HG02840 (cell line): Measurements from ENCODE around the gene FAM3C.
A peak's percentile ranks its signal among the peaks of the same experiment; 100 is the strongest.

ENCODE experiments used
- ATAC-seq: cut with Tn5 transposase; IDR thresholded peaks from one replicate; pipeline ENCODE4 v1.9.1; 2021; ENCODE audit warnings: mild to moderate bottlenecking, moderate library complexity, moderate number of reproducible peaks; ENCODE audit not compliant: unreplicated experiment, low FRiP score

Gene FAM3C

DNA sequence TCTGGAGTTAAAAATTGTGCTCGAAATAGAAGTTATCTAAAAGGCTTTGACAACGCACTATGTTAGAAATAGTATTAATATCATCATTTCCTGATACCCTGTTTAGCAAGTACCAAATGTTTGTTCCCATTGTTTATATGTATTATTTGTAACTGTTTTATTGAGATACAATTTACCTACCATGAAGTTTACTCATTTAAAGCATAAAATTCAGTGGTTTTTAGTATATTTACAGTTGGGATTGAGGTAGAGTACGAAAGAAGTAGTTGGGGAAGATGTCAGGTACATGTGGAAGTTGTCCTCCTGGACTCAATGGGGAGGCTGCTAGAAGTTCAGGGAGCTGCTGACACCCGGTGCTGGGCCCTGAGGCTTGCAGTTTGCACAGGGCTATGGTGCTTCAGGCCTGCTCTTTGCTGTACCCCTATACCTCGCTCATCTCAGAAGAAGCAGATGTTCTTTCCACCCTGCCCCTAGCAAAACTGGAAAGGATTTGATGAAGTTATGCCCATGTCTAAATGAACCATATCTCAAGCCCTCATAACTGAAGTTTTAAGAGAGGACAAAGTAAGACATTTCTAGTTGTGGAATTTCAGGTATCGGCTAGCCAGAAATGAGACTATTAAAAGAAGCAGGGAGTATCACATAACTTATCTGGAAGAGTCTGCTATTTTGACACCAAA is 92.5 kb downstream of the FAM3C start:
- no peak for ATAC-seq

DNA sequence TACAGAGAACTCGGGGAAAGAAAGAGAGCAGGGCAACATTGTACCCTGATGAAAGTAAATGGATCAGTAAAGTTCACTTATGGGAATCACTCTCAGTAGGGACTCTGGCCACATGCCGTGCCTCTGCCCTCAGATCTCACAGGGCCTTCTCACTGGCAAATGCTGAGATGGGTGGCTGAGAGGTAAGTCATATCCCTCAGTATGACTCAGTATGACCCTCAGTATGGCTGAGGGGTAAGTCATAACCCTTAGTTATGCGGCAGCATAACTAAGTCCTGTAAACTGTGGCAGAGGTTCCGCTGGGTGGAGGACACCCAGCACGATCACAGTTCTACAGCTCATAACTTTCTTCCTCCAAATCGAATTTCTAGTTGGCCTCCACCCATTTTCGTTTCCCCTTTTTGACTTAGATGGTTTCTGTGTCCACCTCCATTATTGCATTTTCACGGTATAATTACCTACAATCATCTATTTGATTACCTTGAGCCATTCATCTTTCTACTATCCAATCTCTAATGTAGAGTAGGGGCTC is 93.8 kb downstream of the FAM3C start:
- ATAC-seq, result peak; percentile 93

DNA sequence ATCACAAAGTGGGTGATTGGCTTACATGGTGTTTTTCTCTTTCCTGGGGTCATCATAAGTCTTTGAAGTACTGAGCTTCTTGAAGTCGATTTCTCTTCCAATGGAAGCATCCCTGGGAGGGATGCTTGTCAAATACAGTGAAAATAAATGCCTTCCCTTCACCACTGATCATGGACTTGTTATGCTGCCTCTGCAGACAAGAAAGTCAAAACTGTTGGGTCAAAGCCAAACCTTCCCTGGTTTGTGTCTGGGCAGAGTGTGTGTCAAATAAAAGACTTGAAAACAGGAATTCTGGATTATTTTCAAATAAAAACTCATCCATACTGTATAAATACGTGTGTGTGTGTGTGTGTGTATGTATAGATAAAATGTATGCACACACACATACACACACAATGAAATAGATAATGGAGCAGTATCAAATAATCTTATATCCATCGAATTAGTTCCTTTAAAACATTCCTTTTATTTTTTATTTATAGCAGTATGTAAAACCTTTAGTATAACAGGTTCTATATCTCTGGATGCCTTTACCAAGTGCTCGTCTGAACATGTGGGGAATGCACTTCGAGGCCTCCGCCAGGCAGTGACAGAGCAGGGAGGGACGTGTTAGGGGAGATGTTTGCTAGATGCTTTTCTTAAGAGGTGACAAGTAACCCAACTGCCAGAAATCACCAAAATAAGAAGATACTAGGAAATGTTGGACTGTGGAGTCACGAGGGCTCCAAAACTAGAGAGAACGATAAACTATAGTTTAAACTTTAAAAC is 94.5 kb downstream of the FAM3C start:
- ATAC-seq, result no peak

GRCh38 chr7:121300685-121301420 is 95.3 kb downstream of the FAM3C start:
- ATAC-seq, result no peak
